GM19025 (cell line): ENCODE measurements around the gene FAM170B.

ENCODE experiments used
- ATAC-seq: cut with Tn5 transposase; IDR thresholded peaks from one replicate; pipeline ENCODE4 v1.9.1; 2021; ENCODE audit warnings: mild to moderate bottlenecking, low read depth, moderate library complexity; ENCODE audit not compliant: unreplicated experiment

Gene FAM170B

GRCh38 chr10:49131507-49132361 is 2.1 kb downstream of the FAM170B start:
- no peak for ATAC-seq

GRCh38 chr10:49129376-49129775 is 4.4 kb downstream of the FAM170B start:
- ATAC-seq = no peak

- no peak for ATAC-seq
Observed at GRCh38 chr10:49128854-49129253, 5.0 kb downstream of the FAM170B start.

- ATAC-seq = no peak
Observed at GRCh38 chr10:49123981-49124950, 9.6 kb downstream of the FAM170B start.

GRCh38 chr10:49120911-49121310 is 12.9 kb downstream of the FAM170B start:
- ATAC-seq = no peak

GRCh38 chr10:49119746-49120145 is 14.1 kb downstream of the FAM170B start:
- no peak for ATAC-seq

GRCh38 chr10:49118430-49119074 is 15.3 kb downstream of the FAM170B start:
- ATAC-seq = no peak

- ATAC-seq = no peak
Observed at GRCh38 chr10:49117376-49118070, 16.3 kb downstream of the FAM170B start.

- no peak for ATAC-seq
Observed at GRCh38 chr10:49116509-49117375, 17.1 kb downstream of the FAM170B start.

GRCh38 chr10:49115796-49116508 is 17.9 kb downstream of the FAM170B start:
- no peak for ATAC-seq

- peak; percentile 46 for ATAC-seq
Observed at GRCh38 chr10:49115015-49115795, 18.6 kb downstream of the FAM170B start, which contains the start of gene VSTM4. TSS of gene VSTM4 (minus strand) at chr10:49115522. CDS start at chr10:49115485, 37 bp downstream.

GRCh38 chr10:49114718-49115014 is 19.2 kb downstream of the FAM170B start:
- ATAC-seq = no peak

- no peak for ATAC-seq
Observed at GRCh38 chr10:49113741-49114141, 20.1 kb downstream of the FAM170B start.

GRCh38 chr10:49112851-49113250 is 21.0 kb downstream of the FAM170B start:
- no peak for ATAC-seq

- no peak for ATAC-seq
Observed at GRCh38 chr10:49112098-49112497, 21.7 kb downstream of the FAM170B start.

GRCh38 chr10:49111320-49111698 is 22.5 kb downstream of the FAM170B start:
- ATAC-seq = no peak

GRCh38 chr10:49110684-49111319 is 23.0 kb downstream of the FAM170B start:
- ATAC-seq = no peak
